ENCODE data around the gene PPM1A. TPM values are rescaled to one million over a fixed set of nuclear protein-coding genes. Genes with fewer than 3 reads are reported as not detected.

PPM1A gene
- total and polyA plus RNA-seq, 8 donors = 13.6 to 95.5 (median 32.7) TPM

- H3K4me1 ChIP-seq = peaks cover 27 to 83% (median 55%) of the 10 kb centered on the region in 4 donors
- no peaks in the 10 kb centered on the region for H3K36me3 ChIP-seq
- H3K27me3 ChIP-seq = no peaks in the 10 kb centered on the region
- H3K9me3 ChIP-seq = no peaks in the 10 kb centered on the region
- 22 to 59% (median 32%) methylated on average over 1 of the region's 1 CpG for WGBS, 5 donors
- peak in 1 of 2 donors; percentile 36 for DNase-seq
- no peak overlapping the region for H3K4me3 ChIP-seq
- TF ChIP-seq POLR2AphosphoS5 (IDR thresholded peaks at IDR 0.05) = no peak
- TF ChIP-seq CTCF (IDR thresholded peaks at IDR 0.05) = no peak
- TF ChIP-seq EP300 (IDR thresholded peaks at IDR 0.05) = no peak
- no peak for TF ChIP-seq POLR2A (IDR thresholded peaks at IDR 0.05)
- no peak overlapping the region for H3K27ac ChIP-seq
- intact Hi-C loops (cut with DNase I; ENCODE audit: low total_unique reads) = no loop called here
Measured at GRCh38 chr14:60254176-60254575, 5.2 kb downstream of the PPM1A start.

GRCh38 chr14:60257865-60258264, 8.8 kb downstream of the PPM1A start:
- Histone ChIP-seq H3K27ac (no peak overlapping the region), H3K9me3 (no peaks in the 10 kb centered on the region), H3K4me1 (peaks cover 4 to 89% (median 46%) of the 10 kb centered on the region in 4 donors), H3K36me3 (no peaks in the 10 kb centered on the region), H3K27me3 (no peaks in the 10 kb centered on the region), H3K4me3 (no peak overlapping the region)
- no peak for DNase-seq
- TF ChIP-seq POLR2A (IDR thresholded peaks at IDR 0.05) = no peak
- TF ChIP-seq CTCF (IDR thresholded peaks at IDR 0.05) = no peak
- TF ChIP-seq EP300 (IDR thresholded peaks at IDR 0.05) = no peak
- no peak for TF ChIP-seq POLR2AphosphoS5 (IDR thresholded peaks at IDR 0.05)
- WGBS, 5 donors = 82 to 100% (median 91%) methylated on average over 1 of the region's 1 CpG
- intact Hi-C loops (cut with DNase I; ENCODE audit: low total_unique reads) = no loop called here

GRCh38 chr14:60265163-60265562, 16.1 kb downstream of the PPM1A start:
- Histone ChIP-seq H3K36me3 (peaks cover 0 to 5% (median 2%) of the 10 kb centered on the region in 4 donors), H3K9me3 (peaks cover 0 to 8% (median 0%) of the 10 kb centered on the region in 4 donors), H3K4me1 (peaks cover 0 to 30% (median 10%) of the 10 kb centered on the region in 4 donors), H3K27ac (no peak overlapping the region), H3K4me3 (no peak overlapping the region), H3K27me3 (no peaks in the 10 kb centered on the region)
- intact Hi-C loops (cut with DNase I; ENCODE audit: low total_unique reads) = no loop called here
- TF ChIP-seq EP300 (IDR thresholded peaks at IDR 0.05) (no peak), POLR2A (IDR thresholded peaks at IDR 0.05) (no peak), CTCF (IDR thresholded peaks at IDR 0.05) (no peak), POLR2AphosphoS5 (IDR thresholded peaks at IDR 0.05) (no peak)
- no peak for DNase-seq
- WGBS, 5 donors = 95 to 100% (median 97%) methylated on average over 1 of the region's 1 CpG

GRCh38 chr14:60266021-60266937, 17.3 kb downstream of the PPM1A start:
- peaks cover 0 to 8% (median 0%) of the 10 kb centered on the region in 4 donors for H3K9me3 ChIP-seq
- intact Hi-C loops (cut with DNase I; ENCODE audit: low total_unique reads) = no loop called here
- H3K4me3 ChIP-seq = no peak overlapping the region
- 90 to 96% (median 94%) methylated on average over 1 of the region's 1 CpG for WGBS, 5 donors
- DNase-seq = no peak
- no peaks in the 10 kb centered on the region for H3K27me3 ChIP-seq
- peaks cover 0 to 20% (median 10%) of the 10 kb centered on the region in 4 donors for H3K4me1 ChIP-seq
- peaks cover 0 to 5% (median 2%) of the 10 kb centered on the region in 4 donors for H3K36me3 ChIP-seq
- H3K27ac ChIP-seq = no peak overlapping the region
- TF ChIP-seq POLR2AphosphoS5 (IDR thresholded peaks at IDR 0.05) = no peak
- TF ChIP-seq CTCF (IDR thresholded peaks at IDR 0.05) = peak in 3 of 7 experiments; percentile 13 to 42 (median 21)

All from stomach (tissue), 9 donors.